ENCODE measurements around the gene SMIM30.

- TF ChIP-seq CTCF (IDR thresholded peaks at IDR 0.05; ENCODE audit: low read length) (no peak), EZH2 (optimal IDR thresholded peaks at IDR 0.05; ENCODE audit: low read depth, low read length) (no peak), EZH2phosphoT487 (IDR thresholded peaks at IDR 0.05; ENCODE audit: low read length) (no peak)
These were observed 8.6 kb downstream of the SMIM30 start for GRCh38 chr7:113109718-113110117.
